NCI-H1092 (cell line): ENCODE measurements around the gene VWC2L.

ENCODE experiments used
- DNase-seq: peaks from one replicate; lab custom pipeline; 2025; lab: John Stamatoyannopoulos, UW

VWC2L gene

DNA sequence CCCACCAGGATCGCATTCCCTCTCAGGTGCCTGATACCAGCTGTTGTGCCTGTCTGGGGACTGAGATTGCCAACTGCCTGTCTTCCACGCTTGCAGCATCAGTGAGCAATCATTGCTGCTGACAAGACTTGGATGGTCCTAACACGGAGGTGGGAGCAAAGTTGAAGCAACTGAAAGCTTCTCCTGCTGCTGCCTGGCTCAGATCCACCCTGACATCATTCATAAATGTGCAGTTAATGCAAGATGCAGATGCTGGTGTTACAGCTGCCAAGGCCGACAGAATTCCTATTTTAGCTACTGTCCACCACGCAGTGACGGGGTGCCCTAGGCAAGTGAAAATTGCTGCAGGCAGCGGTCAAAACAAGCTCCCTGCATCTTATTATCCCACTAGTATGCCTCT is 131.4 kb downstream of the VWC2L start:
- DNase-seq: no peak

DNA sequence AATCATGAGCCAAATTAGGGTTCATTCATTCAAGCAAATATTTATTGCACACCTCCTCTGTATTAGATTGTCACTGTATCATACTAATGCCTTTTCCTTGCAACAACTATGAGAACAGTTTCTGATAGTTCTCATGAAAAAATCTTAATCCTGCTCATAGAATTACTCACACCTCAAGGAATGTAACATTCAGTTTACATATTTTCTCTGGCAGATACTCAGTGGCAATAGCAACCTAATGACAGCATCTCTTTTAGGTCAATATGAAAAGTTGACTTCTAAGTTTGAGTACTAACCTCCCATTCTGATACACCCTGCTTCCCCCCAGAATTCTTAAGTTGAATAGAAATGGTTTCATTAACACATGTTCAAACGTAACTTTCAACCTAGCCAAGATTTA is 132.0 kb downstream of the VWC2L start:
- no peak for DNase-seq

DNA sequence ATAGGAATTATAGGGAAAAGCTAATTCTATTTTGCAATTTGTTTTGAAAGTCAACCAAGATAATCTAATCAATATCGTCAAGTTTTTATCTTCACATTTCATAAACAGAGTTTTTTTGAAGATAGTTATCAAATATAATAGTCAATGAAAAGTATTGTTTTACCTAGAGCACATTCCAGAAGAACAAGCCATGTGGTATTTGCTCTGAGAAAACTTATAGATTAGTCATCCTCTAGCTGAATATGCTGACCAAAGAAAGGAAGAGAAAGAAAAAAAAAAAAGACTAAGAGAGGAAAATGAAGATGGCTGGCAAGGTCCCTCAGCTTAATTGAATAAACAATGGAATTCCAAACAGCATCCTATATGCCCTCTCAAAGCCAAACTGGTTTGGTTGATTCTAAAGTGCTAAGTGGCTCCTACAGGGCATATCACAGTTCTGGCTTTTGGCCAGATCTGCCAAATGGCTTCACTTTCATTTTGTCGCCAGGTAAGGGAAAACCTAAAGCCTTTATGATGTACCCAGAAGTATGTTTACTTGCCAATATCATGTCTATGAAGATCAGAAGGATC is 132.6 kb downstream of the VWC2L start:
- no peak for DNase-seq

DNA sequence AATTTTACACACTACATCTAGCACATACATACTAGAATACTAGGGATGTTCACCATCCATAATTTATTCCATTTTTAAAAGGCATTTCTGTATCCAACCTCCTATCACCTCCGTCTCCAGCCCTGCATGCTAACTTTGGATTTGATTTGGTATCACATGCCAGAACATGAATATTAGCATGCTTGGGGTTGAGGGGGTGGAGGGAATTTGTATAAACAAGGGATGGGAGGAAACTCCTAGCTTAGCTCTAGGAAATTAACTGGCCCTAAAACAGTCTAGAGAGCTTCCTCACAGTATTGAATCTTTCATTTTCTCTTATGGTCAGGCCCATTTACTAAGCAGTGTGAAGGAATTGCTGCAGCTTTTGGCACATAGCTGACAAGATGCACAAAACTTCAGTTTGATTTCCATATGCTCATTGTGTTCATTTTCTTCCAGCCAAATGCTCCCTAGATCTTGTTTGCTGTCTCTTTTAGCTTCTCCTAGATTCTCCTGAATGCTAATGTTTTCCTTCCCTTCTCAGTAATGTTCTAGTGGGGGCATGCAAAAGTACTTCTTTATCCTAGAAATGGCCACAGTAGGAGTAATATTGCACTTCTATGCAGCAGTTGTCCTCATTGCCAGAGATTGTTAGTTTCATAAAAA is 135.2 kb downstream of the VWC2L start:
- DNase-seq: no peak

DNA sequence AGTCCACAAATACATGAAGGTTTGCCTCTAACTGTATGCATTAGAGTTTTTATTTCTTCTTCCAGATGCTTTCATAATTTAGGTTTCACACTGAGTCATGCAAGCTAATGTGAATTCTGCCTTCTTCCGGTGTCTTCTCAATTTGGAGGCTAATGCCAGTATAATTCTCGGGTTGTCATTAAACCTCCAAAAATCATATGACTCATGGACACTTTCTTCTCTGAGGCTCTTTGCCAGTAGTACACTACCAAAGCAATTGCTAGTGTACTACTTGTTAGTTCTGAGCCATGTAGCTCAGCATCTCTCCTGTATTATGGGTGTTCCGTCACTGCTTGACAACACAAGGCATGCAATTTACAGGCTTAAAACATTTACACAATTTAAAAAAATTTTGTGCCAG is 137.1 kb downstream of the VWC2L start:
- no peak for DNase-seq

DNA sequence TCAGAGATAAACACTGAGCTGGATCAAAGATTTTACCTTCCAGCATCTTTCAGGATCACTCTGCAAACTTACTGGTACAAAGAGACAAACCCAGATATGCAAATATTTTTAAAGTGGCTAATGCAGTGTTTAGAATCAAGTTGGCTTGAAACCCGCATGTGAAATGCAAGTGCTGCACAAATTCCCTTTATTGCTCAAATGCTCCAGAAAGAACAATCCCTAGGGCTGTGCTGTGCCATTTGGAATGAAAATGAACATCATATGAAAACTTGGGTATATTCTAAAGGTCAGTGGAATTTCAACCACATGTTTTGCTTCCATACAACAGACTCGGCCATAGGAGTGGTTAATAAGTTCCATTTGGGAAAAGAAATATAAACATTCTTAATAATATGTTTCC is 139.1 kb downstream of the VWC2L start:
- DNase-seq: no peak

DNA sequence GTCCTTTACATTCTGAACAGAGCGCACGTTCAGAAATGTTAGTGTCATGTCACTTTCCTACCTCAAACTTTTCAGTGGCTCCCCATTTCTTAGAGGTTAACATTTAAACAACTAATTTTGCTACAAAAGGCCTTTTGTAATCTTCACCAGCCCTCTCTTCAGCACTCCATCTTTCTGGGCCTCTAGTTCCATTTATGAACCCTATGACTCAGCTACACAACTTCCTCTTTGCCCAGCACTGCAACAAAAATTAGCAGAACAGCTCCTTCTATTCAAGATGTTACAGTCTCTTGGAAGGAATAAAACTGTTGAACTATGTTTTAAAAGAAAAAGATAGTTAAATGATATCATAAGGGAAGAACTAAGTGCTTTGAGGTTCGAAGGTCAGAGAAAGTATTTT is 139.9 kb downstream of the VWC2L start:
- DNase-seq: no peak

DNA sequence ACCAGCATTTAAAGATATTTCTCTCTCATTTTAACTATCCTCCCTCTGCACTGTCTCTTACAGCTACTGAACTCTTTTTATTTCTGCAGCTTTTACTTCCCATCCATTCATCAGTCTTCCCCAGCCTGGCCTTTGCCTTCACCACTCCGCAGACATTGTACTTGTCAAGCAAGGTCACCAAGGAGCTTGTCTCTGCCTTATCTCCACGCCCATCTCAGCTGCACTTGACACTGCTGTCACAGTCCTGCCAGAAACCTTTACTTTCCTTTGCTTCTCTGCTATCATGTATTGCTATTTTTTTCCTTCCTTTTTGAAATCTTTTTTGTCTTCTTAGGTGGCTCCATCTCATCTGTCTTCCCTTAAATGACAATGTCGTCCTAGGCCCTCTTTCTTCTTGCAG is 147.0 kb downstream of the VWC2L start:
- no peak for DNase-seq

DNA sequence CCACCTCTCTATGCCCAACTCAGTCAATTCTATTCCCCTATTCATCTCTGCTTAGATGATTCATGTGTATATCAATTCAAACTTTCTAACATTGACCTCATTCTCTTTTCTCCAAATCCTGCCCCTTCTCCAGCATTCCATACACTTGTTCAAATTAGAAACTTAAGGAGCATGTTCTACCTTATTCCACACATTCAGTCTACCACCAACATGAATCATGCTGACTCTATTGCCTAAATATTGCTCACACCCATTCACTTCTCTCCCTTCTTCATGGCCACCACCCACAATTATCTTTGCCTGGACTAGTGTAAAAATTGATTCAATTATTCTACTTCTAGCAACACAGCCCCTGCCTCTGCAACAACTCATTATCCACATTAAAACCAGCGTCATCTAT is 147.5 kb downstream of the VWC2L start:
- DNase-seq: no peak

DNA sequence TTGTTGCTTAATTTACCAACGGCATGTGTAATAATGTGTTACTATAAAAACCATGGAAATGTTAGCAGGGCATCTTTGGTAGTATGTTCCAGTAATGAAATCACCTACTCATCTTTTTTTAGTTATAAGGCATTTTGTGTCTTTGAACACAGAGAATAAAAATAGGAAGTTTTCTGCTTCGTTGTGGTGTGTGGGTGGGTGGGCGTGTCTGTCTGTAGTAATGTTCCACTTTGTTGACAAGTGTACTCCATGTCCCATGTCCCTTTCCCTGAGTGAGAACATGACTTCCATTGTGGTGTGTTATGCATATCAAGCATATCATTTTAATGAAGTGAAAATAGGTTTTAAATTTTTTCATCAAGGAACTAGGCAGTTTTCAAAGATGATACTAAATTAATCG is 149.3 kb downstream of the VWC2L start:
- no peak for DNase-seq

DNA sequence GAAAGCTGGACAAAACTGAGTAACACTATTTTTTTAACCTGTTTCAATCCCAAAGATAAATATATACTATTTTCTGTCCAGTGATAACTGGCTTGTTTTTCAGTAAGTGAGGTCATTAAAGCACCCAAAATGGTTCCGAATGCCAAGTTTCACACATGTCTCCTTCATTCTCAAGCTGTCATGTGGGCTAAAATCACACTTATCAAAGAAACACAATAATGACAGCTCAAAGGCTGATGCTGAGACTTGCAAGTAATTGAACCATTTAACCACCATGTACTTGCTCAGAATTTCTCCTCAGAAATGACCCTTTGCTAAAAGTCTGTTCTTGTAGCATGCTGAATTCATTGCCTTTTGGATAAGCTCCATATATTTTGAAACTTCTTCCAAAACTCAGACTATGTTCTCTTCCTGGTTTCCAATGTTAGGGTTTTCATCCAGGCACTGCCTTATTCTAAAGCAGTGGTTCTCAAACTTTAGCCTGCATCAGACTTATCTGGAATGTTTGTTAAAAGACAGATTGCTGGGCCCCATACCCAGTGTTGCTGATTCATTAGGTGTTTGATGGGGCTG is 149.8 kb downstream of the VWC2L start:
- DNase-seq: no peak

DNA sequence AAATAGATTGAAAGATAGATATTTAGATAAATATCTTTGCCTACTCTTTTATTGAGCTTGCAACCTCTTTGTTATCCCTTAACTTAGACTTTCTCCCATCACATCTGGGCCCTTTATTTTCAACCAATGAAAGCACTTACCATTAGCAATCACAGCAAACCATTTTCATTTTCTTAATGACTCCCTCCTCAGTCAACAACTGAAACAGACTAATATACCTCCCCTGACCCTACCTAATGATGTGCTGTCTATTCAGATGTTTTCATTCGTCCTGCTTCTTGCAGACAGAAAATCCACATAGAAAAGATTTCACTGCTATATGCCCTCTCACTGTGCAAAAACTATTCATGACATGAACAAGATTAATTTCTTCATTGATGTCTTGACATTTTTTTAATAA is 154.4 kb downstream of the VWC2L start:
- DNase-seq: no peak

DNA sequence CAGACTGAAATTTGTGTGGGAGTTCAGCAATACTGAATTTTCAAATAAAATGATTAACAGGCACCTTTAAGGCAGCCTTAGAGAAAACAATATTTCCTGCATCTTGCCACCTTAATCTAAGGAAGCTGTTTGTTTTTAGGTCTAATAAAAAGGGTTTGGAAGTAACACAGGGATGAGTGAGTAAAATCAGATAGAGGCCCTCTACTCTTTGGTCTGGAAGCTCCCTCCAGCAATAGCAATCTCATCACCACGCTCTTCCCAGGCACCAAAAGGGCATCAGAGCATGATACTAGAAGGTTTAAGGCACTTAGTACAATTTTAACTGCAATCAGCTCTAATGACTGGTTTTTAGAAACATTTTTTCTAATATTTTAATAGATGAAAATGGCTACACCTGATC is 155.6 kb downstream of the VWC2L start:
- DNase-seq: no peak

DNA sequence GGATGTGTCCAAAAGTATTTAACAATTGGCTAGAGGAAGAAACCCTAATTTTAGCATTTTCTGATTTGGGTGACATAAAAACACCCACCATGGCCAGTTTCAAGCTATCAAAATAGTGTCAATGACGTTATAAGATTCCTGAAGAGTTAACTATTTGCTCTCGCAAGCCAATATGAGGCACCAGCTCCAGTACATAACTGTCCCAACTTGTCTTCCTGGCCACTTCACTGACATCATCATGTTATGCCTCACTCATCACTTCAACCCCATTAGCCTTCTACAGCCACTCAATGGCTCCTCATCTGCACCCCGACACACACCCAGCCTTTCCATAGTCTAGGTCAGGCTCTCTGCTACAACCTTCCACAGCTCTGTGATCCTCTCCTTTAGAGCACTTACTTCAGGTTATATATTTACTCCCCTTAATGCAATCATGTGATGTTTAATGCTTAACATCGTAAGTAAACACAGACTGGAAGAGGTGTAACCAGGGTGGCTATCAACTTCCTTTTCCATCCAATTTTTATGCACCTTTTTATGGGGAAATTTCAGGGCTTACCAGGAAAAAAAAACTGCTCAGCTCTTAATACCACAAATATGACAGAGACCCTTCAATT is 158.7 kb downstream of the VWC2L start:
- no peak for DNase-seq

DNA sequence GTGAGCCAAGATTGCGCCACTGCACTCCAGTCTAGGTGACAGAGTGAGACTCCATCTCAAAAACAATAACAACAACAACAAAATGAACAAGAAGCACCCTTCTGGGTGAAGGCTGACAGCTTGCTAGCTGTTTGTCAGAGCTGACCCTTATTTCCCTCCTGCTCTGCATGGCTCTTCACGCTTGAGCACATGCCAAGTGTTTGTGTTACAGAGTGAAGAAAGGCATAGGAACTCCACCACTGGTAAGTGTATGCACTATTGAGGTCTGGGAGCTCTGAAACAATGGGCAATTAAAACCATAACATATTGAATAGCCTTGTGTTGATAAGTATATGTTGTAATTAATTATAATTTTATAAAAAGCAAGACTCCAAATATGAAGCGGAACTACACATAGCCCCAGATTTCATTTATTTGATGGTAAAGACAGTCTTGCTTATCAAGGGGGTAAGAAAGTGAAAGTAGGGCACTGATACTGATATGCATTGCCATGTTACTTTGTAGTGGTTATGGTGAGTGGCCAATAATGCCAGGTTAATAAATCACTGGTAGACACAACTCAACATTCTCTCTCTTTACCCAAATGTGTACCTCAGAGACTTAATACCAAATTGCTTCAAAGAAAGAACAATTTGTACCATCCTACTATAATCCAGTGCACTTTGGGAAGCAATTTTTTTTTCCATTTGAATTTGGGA is 163.4 kb downstream of the VWC2L start:
- no peak for DNase-seq

DNA sequence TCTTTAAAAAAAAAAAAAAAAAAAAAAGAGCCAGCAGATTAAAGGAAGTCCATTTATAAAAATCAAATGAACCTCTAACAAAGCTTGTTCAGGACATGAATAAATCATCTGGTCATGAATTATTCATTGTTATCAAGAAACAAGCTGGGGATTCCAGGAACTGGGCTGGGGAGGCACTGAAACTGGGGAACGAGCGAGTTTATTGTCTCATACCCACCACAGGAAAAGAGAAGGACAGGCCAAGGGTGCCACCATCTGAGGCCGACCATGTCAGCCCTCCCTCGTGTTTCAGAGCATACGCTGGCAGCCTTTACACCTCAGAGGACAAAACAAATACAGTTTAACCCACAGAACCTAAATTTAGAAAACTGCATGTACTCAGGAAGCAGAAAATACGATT is 164.2 kb downstream of the VWC2L start:
- DNase-seq: no peak

DNA sequence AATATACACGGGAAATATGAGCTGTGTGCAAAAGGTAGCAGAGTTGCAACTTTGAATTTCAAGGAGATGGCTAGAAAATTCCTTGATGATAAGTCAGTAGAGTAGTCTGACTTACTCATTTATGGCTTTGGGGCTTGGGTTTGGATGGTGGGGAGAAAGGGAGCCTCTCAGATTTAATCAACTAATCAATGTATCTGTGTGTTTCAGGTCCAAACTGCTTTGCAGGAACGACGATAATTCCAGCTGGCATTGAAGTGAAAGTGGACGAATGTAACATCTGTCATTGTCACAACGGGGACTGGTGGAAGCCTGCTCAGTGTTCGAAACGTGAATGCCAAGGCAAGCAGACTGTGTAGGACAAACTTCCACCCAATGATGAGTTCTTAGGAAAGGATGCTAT is 164.6 kb downstream of the VWC2L start:
- DNase-seq: no peak

DNA sequence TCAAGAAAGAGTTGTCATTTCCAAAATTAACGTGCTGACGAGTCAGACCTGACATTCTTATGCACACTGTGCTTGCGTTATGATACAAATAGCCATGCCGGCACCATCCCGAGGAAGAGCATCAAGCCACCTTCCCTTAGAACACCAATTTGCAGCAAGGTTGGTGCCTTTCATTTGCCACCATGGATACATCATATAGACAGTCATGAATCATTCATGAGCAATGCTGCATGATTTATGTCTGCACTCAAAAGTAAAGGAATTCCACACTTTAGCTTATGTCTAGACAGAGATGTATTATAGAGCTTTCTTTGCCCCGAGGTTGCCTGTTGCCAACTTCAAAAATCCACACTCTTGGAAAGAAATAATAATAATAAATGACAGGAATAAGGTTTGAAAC is 166.9 kb downstream of the VWC2L start:
- DNase-seq: no peak

DNA sequence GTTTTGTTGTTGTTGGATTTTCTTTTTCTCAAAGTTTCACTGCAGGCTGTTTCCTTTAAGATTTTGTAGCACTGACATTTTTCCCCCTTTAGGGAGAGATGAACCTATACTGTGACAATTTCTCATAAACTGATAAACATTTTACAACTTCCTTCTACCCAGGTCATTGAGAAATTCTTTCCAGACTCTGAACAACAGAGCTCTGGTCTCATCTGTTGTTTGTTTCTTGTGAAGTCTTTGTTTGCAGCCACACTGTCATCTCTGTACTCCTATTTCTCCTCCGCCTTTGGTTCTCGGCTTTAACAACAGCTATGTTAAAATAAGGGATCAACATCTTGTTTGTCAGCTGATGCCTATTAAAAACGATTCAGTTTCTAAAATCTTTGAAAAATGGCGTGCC is 167.6 kb downstream of the VWC2L start:
- no peak for DNase-seq

DNA sequence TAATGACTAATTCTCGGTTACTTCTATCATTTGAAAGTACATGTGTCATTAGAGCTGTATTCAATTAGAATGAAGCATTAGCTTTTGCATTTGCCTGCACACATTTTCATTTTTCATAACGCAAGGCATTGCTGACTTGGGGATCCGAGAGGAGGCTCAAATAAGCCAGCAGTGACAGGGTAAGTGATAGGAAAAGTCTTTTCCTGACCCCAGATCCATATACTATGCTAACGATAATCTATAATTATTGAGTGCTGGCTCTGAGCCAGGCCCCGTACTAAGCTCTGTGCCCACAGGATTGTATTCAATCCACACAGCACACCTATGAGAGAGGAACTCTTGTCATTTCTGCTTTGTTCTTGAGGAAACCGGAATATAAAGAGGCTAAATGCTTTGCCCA is 168.2 kb downstream of the VWC2L start:
- no peak for DNase-seq

DNA sequence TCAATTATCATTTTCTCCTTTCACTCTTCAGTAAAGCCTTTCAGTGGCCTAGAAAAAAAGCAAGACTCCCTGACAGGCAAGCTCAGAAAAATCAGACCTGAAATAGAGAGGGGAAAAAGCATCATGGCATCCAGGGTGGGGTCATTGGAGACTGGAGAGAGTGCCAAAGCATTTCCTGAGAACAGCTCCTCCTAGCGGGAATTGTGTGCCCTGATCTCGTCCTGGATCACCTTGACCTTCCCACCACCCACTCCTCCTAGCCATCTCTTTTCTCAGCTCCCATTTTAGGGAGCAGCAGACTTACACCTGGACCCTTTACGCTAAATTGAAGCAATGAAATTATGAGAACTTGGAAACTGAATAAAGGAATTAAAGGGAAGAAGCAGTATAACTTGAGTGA is 176.6 kb downstream of the VWC2L start:
- DNase-seq: no peak

DNA sequence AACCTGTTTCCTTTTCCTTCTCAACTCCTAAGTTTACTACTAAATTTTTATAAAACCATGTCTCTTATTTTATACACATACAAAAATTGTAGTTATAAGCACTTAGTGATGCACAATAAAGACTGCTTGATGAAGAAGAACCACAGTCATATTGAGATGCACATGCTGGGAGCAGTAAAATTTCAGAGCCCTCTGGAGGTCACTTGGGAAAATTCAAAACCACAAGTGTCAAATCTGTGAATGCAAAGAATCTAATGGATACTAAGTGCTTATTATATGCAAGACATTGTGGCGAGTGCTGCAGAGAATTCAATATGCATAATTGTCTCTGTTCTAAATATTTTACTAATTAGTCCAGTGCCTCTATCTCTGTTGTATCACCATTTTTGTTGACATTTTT is 180.5 kb downstream of the VWC2L start:
- DNase-seq: no peak

DNA sequence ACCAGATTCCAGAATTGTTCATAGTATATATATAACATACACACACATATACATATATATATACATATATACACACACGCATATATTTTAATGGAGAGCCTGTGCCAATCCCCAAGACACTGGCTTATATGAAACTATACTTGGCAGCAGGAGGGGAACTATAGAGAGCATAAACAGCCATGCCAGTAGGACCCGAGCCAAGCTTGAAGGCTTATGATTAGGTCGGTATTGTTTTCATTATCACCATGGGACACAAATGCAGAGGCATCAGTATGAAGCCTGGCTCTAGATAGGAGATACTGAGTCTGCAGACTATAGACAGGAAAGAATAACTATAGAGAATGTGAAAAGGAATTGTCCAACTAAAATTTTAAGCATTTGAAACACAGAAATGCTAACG is 181.2 kb downstream of the VWC2L start:
- no peak for DNase-seq
